ENCODE data around the gene BRD2. TPM values are rescaled to one million over a fixed set of nuclear protein-coding genes. Genes with fewer than 3 reads are reported as not detected.
A peak's percentile ranks its signal among the peaks of the same experiment; 100 is the strongest.

BRD2 gene
- total and polyA plus RNA-seq, 9 of the 15 experiments (the other 6 are each of a cell fraction or from before 2014, with no cell fraction given): 19.0 to 252 (median 181) TPM

- no peak; the same call in 1 of the 2 replicates for TF ChIP-seq CUX1 (CRISPR knock-in tag; IDR thresholded peaks at IDR 0.05)
- TF ChIP-seq ZNF444 (CRISPR knock-in tag; IDR thresholded peaks at IDR 0.05): no peak
- TF ChIP-seq CAMTA2 (CRISPR knock-in tag; conservative IDR thresholded peaks at IDR 0.05): no peak
- TF ChIP-seq BRD9 (IDR thresholded peaks at IDR 0.05; ENCODE audit: low read depth, partially characterized antibody): no peak
- TF ChIP-seq EZH2 (IDR thresholded peaks at IDR 0.05; ENCODE audit: borderline replicate concordance, low read depth, low read length): no peak
- TF ChIP-seq ZNF23 (CRISPR knock-in tag; IDR thresholded peaks at IDR 0.05): no peak
- TF ChIP-seq TCF15 (CRISPR knock-in tag; IDR thresholded peaks at IDR 0.05): 0 out of 2 replicates have a peak, but pooled peaks have one; percentile 10
- TF ChIP-seq ZFP91 (CRISPR knock-in tag; IDR thresholded peaks at IDR 0.05): 0 out of 2 replicates have a peak, but pooled peaks have one; percentile 54
- peak; percentile 91 for TF ChIP-seq GATAD2A (IDR thresholded peaks at IDR 0.05)
- no peak for TF ChIP-seq RBM39 (optimal IDR thresholded peaks at IDR 0.05; ENCODE audit: low read depth, low read length)
- peak; percentile 77 for TF ChIP-seq CBFA2T2 (conservative IDR thresholded peaks at IDR 0.05)
- TF ChIP-seq C11orf30 (IDR thresholded peaks at IDR 0.05; ENCODE audit: low read depth): no peak
- no peak for TF ChIP-seq ZNF280B (CRISPR knock-in tag; IDR thresholded peaks at IDR 0.05)
- TF ChIP-seq LCOR (CRISPR knock-in tag; IDR thresholded peaks at IDR 0.05): peak; percentile 71
- no peak for TF ChIP-seq PURB (CRISPR knock-in tag; IDR thresholded peaks at IDR 0.05; ENCODE audit: low read depth)
- TF ChIP-seq FOXJ3 (CRISPR knock-in tag; IDR thresholded peaks at IDR 0.05): no peak
- peak; percentile 79; the same call in 1 of the 2 replicates for TF ChIP-seq NR4A1 (CRISPR knock-in tag; IDR thresholded peaks at IDR 0.05)
- peak; percentile 72 for TF ChIP-seq NR4A1 (tag; IDR thresholded peaks at IDR 0.05)
- no peak; the same call in 1 of the 2 replicates for TF ChIP-seq MIER1 (IDR thresholded peaks at IDR 0.05; ENCODE audit: low read depth)
- TF ChIP-seq MBD2 (IDR thresholded peaks at IDR 0.05; ENCODE audit: borderline replicate concordance, low read depth): no peak
- TF ChIP-seq NR1H2 (CRISPR knock-in tag; IDR thresholded peaks at IDR 0.05): peak; percentile 46; the same call in 1 of the 2 replicates
Measured at GRCh38 chr6:32968093-32968866, at the start of gene BRD2 (continued).

All from K562 (cell line).